GM18507 (cell line): Measurements from ENCODE around the gene TRIM38.

Experiments used
- DNase-seq: peaks from one replicate; pipeline ENCODE4 v3.0.0; 2011; ENCODE audit warnings: low read depth; ENCODE audit not compliant: insufficient read length; ENCODE audit errors: extremely low spot score
- FAIRE-seq: peaks from 2 replicates; lab custom pipeline; 2011; peaks lifted over from hg19 to GRCh38; lab: Jason Lieb, UNC

Gene TRIM38

GRCh38 chr6:26033085-26033940, 70.7 kb downstream of the TRIM38 start:
- DNase-seq (no peak), FAIRE-seq (peak; percentile 92)

- no peak for FAIRE-seq
- DNase-seq: no peak
Observed at GRCh38 chr6:26033941-26034354, 71.3 kb downstream of the TRIM38 start.

GRCh38 chr6:26034905-26035304, 72.3 kb downstream of the TRIM38 start:
- no peak for DNase-seq

More at GRCh38 chr6:26034905-26035304, 72.3 kb downstream of the TRIM38 start:
- no peak for FAIRE-seq
